SK-N-SH treated with all-trans-retinoic acid at 6 μM for 48 hours (cell line): ENCODE data around the gene CTNND2.

Experiments used
- ATAC-seq: fragments of 200-7000 bp; cut with Tn5 transposase; 3 replicates; pipeline ENCODE4 v1.9.1; 2020; ENCODE audit warnings: mild to moderate bottlenecking, moderate library complexity
- ARNTL ChIP-seq: fragments of 450-650 bp; formaldehyde crosslinking; IDR thresholded peaks from 2 replicates; pipeline ENCODE4 v1.5.0; 2020; ENCODE audit warnings: low read depth, mild to moderate bottlenecking, moderate library complexity, borderline replicate concordance
- BACH2 ChIP-seq: fragments of 250-450 bp; sonication (Bioruptor Pico); IDR thresholded peaks from 2 replicates; pipeline ENCODE4 v1.9.0; 2021; ENCODE audit warnings: mild to moderate bottlenecking, borderline replicate concordance
- CSDC2 ChIP-seq: fragments of 250-450 bp; sonication (Bioruptor Pico); IDR thresholded peaks from 2 replicates; pipeline ENCODE4 v1.5.0; 2020; ENCODE audit warnings: mild to moderate bottlenecking, moderate library complexity
- ESRRG ChIP-seq: fragments of 250-450 bp; sonication (Bioruptor Pico); IDR thresholded peaks from 2 replicates; pipeline ENCODE4 v1.6.1; 2021; ENCODE audit warnings: mild to moderate bottlenecking
- GLIS3 ChIP-seq: fragments of 250-450 bp; sonication (Bioruptor Pico); IDR thresholded peaks from 2 replicates; pipeline ENCODE4 v1.5.0; 2020; ENCODE audit warnings: mild to moderate bottlenecking, moderate library complexity
- ISL1 ChIP-seq: fragments of 250-450 bp; sonication (Bioruptor Pico); IDR thresholded peaks from 2 replicates; pipeline ENCODE4 v2.1.2; 2022; ENCODE audit warnings: mild to moderate bottlenecking, moderate library complexity
- OSR1 ChIP-seq: fragments of 250-450 bp; sonication (Bioruptor Pico); IDR thresholded peaks from 2 replicates; pipeline ENCODE4 v1.8.0; 2022; ENCODE audit warnings: moderate library complexity, mild to moderate bottlenecking, inconsistent platforms
- PPARA ChIP-seq: fragments of 250-450 bp; sonication (Bioruptor Pico); IDR thresholded peaks from 2 replicates; pipeline ENCODE4 v1.5.0; 2020; ENCODE audit warnings: mild to moderate bottlenecking, borderline replicate concordance
- RARB ChIP-seq: fragments of 250-450 bp; sonication (Bioruptor Pico); IDR thresholded peaks from 2 replicates; pipeline ENCODE4 v1.8.0; 2021; ENCODE audit warnings: mild to moderate bottlenecking, moderate library complexity
- SNAI2 ChIP-seq: fragments of 250-450 bp; sonication (Bioruptor Pico); IDR thresholded peaks from 2 replicates; pipeline ENCODE4 v1.5.0; 2020; ENCODE audit warnings: mild to moderate bottlenecking, moderate library complexity
- TOX ChIP-seq: fragments of 250-450 bp; sonication (Bioruptor Pico); IDR thresholded peaks from 2 replicates; pipeline ENCODE4 v1.8.0; 2021; ENCODE audit warnings: mild to moderate bottlenecking, moderate library complexity, borderline replicate concordance
- ZC3H10 ChIP-seq: fragments of 250-450 bp; sonication (Bioruptor Pico); IDR thresholded peaks from 2 replicates; pipeline ENCODE4 v1.5.1; 2021; ENCODE audit warnings: mild to moderate bottlenecking, moderate library complexity
- ZFP3 ChIP-seq: fragments of 250-450 bp; sonication (Bioruptor Pico); IDR thresholded peaks from 2 replicates; pipeline ENCODE4 v1.5.0; 2020; ENCODE audit warnings: mild to moderate bottlenecking, moderate library complexity
- ZFP30 ChIP-seq: fragments of 450-650 bp; formaldehyde crosslinking; IDR thresholded peaks from 2 replicates; pipeline ENCODE4 v1.5.0; 2022; ENCODE audit warnings: mild to moderate bottlenecking, moderate library complexity
- ZNF565 ChIP-seq: fragments of 450-650 bp; formaldehyde crosslinking; conservative IDR thresholded peaks from 2 replicates; pipeline ENCODE4 v1.5.0; 2020; ENCODE audit warnings: low read depth, mild to moderate bottlenecking, moderate library complexity
- ZNF70 ChIP-seq: fragments of 450-650 bp; formaldehyde crosslinking; IDR thresholded peaks from 2 replicates; pipeline ENCODE4 v1.5.0; 2020; ENCODE audit warnings: mild to moderate bottlenecking, moderate library complexity
- TF ChIP-seq, protein P1 (sequence below): fragments of 250-450 bp; sonication (Bioruptor Pico); IDR thresholded peaks from 2 replicates; pipeline ENCODE4 v1.8.0; 2020; ENCODE audit warnings: mild to moderate bottlenecking, moderate library complexity, borderline replicate concordance
- TF ChIP-seq, protein P2 (sequence below): fragments of 250-450 bp; sonication (Bioruptor Pico); IDR thresholded peaks from 2 replicates; pipeline ENCODE4 v1.5.1; 2021; ENCODE audit warnings: mild to moderate bottlenecking, moderate library complexity
- TF ChIP-seq, protein P3 (sequence below): fragments of 250-450 bp; sonication (Bioruptor Pico); IDR thresholded peaks from 2 replicates; pipeline ENCODE4 v1.5.0; 2020; ENCODE audit warnings: mild to moderate bottlenecking, moderate library complexity
- TF ChIP-seq, protein P4 (sequence below): fragments of 250-450 bp; sonication (Bioruptor Pico); IDR thresholded peaks from 2 replicates; pipeline ENCODE4 v1.8.0; 2021; ENCODE audit warnings: low read depth, mild to moderate bottlenecking, moderate library complexity, borderline replicate concordance

The CTNND2 gene

DNA sequence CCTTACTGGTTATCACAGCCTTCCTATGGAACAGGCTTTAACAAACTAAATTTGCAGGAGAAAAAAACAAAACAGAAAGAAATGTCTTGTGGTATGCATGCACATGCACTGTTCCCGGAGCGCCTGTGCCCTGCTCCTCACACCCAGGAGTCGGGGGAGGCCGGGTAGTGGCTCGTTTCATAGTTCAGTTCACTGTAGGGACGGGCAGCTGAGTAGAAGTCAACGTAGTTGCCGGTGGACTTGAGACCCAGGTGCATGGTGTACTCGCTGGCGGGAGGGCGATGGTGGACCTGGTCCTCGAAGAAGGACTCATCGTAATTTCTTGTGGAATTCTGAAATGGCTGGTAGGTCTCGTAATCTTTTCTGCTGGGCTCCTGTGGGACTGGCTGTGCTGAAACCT lies 930.9 kb downstream of the CTNND2 start:
- TF ChIP-seq ZFP30 (CRISPR knock-in tag), result no peak
- TF ChIP-seq ESRRG, result no peak
- no peak for TF ChIP-seq ZFP3 (CRISPR knock-in tag)
- no peak for TF ChIP-seq ZC3H10
- TF ChIP-seq, protein P1, sequence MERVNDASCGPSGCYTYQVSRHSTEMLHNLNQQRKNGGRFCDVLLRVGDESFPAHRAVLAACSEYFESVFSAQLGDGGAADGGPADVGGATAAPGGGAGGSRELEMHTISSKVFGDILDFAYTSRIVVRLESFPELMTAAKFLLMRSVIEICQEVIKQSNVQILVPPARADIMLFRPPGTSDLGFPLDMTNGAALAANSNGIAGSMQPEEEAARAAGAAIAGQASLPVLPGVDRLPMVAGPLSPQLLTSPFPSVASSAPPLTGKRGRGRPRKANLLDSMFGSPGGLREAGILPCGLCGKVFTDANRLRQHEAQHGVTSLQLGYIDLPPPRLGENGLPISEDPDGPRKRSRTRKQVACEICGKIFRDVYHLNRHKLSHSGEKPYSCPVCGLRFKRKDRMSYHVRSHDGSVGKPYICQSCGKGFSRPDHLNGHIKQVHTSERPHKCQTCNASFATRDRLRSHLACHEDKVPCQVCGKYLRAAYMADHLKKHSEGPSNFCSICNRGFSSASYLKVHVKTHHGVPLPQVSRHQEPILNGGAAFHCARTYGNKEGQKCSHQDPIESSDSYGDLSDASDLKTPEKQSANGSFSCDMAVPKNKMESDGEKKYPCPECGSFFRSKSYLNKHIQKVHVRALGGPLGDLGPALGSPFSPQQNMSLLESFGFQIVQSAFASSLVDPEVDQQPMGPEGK, result no peak
- no peak for TF ChIP-seq BACH2 (CRISPR knock-in tag)
- no peak for TF ChIP-seq RARB (CRISPR knock-in tag)
- no peak for TF ChIP-seq SNAI2 (CRISPR knock-in tag)
- no peak for TF ChIP-seq TOX (CRISPR knock-in tag)
- TF ChIP-seq GLIS3 (CRISPR knock-in tag), result no peak
- no peak for TF ChIP-seq ZNF565 (CRISPR knock-in tag)
- TF ChIP-seq, all 23 proteins: peak for 0
- no peak for ATAC-seq

DNA sequence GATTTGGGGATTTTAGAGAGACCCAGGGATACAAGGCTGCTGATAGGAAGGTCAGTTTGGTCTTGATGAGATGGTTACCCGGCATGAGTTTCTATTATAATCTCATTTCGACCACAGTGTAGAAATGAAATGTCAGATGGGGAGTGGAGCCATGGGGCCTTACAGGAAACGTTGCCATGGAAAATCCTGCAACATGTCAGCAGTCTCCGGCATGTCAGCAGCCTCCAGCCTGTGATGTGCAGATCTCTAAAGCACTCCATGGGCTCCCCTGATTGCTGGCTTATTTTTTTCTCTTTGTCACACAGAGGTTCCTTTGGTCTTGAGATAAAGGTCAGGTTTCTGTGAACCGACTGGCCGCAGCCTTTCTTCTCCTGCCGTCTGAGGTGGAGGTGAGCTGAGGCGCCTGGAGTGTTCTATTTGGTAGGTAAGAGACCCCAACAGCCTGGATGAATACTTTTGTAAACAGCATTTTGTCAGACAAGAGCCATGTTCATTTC lies 934.5 kb downstream of the CTNND2 start:
- TF ChIP-seq, protein P2, sequence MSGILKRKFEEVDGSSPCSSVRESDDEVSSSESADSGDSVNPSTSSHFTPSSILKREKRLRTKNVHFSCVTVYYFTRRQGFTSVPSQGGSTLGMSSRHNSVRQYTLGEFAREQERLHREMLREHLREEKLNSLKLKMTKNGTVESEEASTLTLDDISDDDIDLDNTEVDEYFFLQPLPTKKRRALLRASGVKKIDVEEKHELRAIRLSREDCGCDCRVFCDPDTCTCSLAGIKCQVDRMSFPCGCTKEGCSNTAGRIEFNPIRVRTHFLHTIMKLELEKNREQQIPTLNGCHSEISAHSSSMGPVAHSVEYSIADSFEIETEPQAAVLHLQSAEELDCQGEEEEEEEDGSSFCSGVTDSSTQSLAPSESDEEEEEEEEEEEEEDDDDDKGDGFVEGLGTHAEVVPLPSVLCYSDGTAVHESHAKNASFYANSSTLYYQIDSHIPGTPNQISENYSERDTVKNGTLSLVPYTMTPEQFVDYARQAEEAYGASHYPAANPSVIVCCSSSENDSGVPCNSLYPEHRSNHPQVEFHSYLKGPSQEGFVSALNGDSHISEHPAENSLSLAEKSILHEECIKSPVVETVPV (CRISPR knock-in tag), result no peak
- TF ChIP-seq TOX (CRISPR knock-in tag) (no peak), GLIS3 (CRISPR knock-in tag) (no peak), RARB (CRISPR knock-in tag) (no peak), SNAI2 (CRISPR knock-in tag) (no peak), ZC3H10 (no peak), CSDC2 (no peak), ZNF565 (CRISPR knock-in tag) (no peak), BACH2 (CRISPR knock-in tag) (no peak), OSR1 (no peak), PPARA (CRISPR knock-in tag) (no peak)
- TF ChIP-seq, protein P3, sequence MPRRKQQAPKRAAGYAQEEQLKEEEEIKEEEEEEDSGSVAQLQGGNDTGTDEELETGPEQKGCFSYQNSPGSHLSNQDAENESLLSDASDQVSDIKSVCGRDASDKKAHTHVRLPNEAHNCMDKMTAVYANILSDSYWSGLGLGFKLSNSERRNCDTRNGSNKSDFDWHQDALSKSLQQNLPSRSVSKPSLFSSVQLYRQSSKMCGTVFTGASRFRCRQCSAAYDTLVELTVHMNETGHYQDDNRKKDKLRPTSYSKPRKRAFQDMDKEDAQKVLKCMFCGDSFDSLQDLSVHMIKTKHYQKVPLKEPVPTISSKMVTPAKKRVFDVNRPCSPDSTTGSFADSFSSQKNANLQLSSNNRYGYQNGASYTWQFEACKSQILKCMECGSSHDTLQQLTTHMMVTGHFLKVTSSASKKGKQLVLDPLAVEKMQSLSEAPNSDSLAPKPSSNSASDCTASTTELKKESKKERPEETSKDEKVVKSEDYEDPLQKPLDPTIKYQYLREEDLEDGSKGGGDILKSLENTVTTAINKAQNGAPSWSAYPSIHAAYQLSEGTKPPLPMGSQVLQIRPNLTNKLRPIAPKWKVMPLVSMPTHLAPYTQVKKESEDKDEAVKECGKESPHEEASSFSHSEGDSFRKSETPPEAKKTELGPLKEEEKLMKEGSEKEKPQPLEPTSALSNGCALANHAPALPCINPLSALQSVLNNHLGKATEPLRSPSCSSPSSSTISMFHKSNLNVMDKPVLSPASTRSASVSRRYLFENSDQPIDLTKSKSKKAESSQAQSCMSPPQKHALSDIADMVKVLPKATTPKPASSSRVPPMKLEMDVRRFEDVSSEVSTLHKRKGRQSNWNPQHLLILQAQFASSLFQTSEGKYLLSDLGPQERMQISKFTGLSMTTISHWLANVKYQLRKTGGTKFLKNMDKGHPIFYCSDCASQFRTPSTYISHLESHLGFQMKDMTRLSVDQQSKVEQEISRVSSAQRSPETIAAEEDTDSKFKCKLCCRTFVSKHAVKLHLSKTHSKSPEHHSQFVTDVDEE (CRISPR knock-in tag), result no peak
- TF ChIP-seq, protein P4, sequence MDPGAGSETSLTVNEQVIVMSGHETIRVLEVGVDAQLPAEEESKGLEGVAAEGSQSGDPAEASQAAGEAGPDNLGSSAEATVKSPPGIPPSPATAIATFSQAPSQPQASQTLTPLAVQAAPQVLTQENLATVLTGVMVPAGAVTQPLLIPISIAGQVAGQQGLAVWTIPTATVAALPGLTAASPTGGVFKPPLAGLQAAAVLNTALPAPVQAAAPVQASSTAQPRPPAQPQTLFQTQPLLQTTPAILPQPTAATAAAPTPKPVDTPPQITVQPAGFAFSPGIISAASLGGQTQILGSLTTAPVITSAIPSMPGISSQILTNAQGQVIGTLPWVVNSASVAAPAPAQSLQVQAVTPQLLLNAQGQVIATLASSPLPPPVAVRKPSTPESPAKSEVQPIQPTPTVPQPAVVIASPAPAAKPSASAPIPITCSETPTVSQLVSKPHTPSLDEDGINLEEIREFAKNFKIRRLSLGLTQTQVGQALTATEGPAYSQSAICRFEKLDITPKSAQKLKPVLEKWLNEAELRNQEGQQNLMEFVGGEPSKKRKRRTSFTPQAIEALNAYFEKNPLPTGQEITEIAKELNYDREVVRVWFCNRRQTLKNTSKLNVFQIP, result no peak
- ATAC-seq, result no peak

DNA sequence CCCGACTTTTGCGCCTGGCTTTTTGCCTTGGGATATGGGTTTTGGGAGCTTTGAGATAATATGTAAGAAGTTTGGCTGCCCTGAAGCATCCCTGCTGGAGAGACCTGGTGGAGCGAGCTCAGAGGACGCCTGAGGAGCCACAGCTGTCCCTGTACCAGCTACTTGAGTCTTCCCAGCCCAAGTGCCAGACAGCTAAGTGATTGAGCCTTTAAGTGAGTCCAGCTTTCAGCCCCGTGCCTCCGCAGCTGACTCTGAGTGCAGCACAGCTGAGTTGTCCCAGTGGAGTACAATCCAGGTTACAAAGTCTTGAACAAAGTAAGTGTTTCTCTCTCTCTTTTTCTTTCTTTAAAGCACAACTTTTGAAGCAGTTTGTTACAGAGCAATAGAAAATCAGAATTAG lies 939.4 kb downstream of the CTNND2 start:
- TF ChIP-seq, protein P4, result no peak
- TF ChIP-seq ZNF70 (CRISPR knock-in tag), result no peak
- TF ChIP-seq, protein P2 (CRISPR knock-in tag), result no peak
- TF ChIP-seq ZNF565 (CRISPR knock-in tag), result no peak
- TF ChIP-seq ZFP3 (CRISPR knock-in tag), result no peak
- no peak for TF ChIP-seq CSDC2
- TF ChIP-seq ZC3H10, result no peak
- TF ChIP-seq SNAI2 (CRISPR knock-in tag), result no peak
- TF ChIP-seq BACH2 (CRISPR knock-in tag), result no peak
- TF ChIP-seq RARB (CRISPR knock-in tag), result no peak
- no peak for TF ChIP-seq OSR1
- no peak for TF ChIP-seq ISL1 (CRISPR knock-in tag)
- no peak for TF ChIP-seq ZFP30 (CRISPR knock-in tag)
- TF ChIP-seq ARNTL (CRISPR knock-in tag), result no peak
- no peak for TF ChIP-seq GLIS3 (CRISPR knock-in tag)
- TF ChIP-seq, protein P3 (CRISPR knock-in tag), result no peak
- no peak for ATAC-seq
